GM03348 (cell line): Measurements from ENCODE around the gene BUD23.
"Not testable (repeated sequence)": the region's sequence is repeated elsewhere in the genome, so short reads cannot be mapped to it uniquely, and the experiment has no call there.

Experiments used
- DNase-seq: peaks from one replicate; pipeline ENCODE4 v3.0.0; 2012; ENCODE audit warnings: low spot score

BUD23 gene

GRCh38 chr7:73683056-73683787 lies at the start of gene BUD23, which contains the start of gene DNAJC30:
Gene BUD23 (plus strand): TSS chr7:73683597. CDS start chr7:73683626, 29 bp downstream.
Gene DNAJC30 (minus strand): TSS chr7:73683453. CDS start chr7:73683423, 30 bp downstream.
- DNase-seq = peak; percentile 99

GRCh38 chr7:73633844-73634243 lies 49.6 kb upstream of the BUD23 start:
- no peak for DNase-seq

GRCh38 chr7:73635428-73636200 lies 47.8 kb upstream of the BUD23 start:
- no peak for DNase-seq

- DNase-seq = no peak
Observed at GRCh38 chr7:73638911-73639310, 44.5 kb upstream of the BUD23 start.

GRCh38 chr7:73642834-73643233 lies 40.6 kb upstream of the BUD23 start:
- no peak for DNase-seq

GRCh38 chr7:73644688-73645286 lies 38.6 kb upstream of the BUD23 start:
- no peak for DNase-seq

GRCh38 chr7:73645643-73646174 lies 37.7 kb upstream of the BUD23 start:
- no peak for DNase-seq

GRCh38 chr7:73646785-73647724 lies 36.3 kb upstream of the BUD23 start:
- no peak for DNase-seq

- peak; percentile 54 for DNase-seq
Observed at GRCh38 chr7:73647725-73648592, 35.4 kb upstream of the BUD23 start.

GRCh38 chr7:73648593-73649332 lies 34.6 kb upstream of the BUD23 start:
- DNase-seq = no peak

GRCh38 chr7:73649576-73649975 lies 33.8 kb upstream of the BUD23 start:
- no peak for DNase-seq

- no peak for DNase-seq
Observed at GRCh38 chr7:73650524-73650923, 32.9 kb upstream of the BUD23 start.

GRCh38 chr7:73652541-73652949 lies 30.9 kb upstream of the BUD23 start:
- no peak for DNase-seq

GRCh38 chr7:73655309-73655708 lies 28.1 kb upstream of the BUD23 start:
- DNase-seq = not testable (repeated sequence)

- DNase-seq = no peak
Observed at GRCh38 chr7:73659983-73660382, 23.4 kb upstream of the BUD23 start.

- DNase-seq = not testable (repeated sequence)
Observed at GRCh38 chr7:73660594-73660993, 22.8 kb upstream of the BUD23 start.

GRCh38 chr7:73663033-73663432 lies 20.4 kb upstream of the BUD23 start:
- DNase-seq = no peak

GRCh38 chr7:73667344-73668102 lies 15.9 kb upstream of the BUD23 start, which contains the start of gene VPS37D:
Gene VPS37D (plus strand): TSS chr7:73667831. CDS start chr7:73667959, 128 bp downstream.
- peak; percentile 99 for DNase-seq
